Keratinocyte (primary cell): ENCODE results near the gene BBS7.

ENCODE experiments used
- EZH2 ChIP-seq: IDR thresholded peaks from one replicate; pipeline ENCODE4 v1.6.1; 2012; ENCODE audit warnings: inconsistent platforms, mild to moderate bottlenecking, low read length, moderate library complexity
- TF ChIP-seq, protein P1 (sequence below), 3 experiments: IDR thresholded peaks in 1 of 3; conservative IDR thresholded peaks in 1 of 3; optimal IDR thresholded peaks in 1 of 3; 2 replicates in 2 of 3; 3 replicates in 1 of 3; pipeline versions ENCODE3 to v1.5.1; 2011; ENCODE audit warnings: low read length in 3 of 3, mild to moderate bottlenecking in 3 of 3, moderate library complexity in 2 of 3, control low read depth in 1 of 3, inconsistent platforms in 1 of 3; ENCODE audit not compliant: insufficient read depth in 2 of 3; ENCODE audit errors: extremely low read depth in 1 of 3

DNA sequence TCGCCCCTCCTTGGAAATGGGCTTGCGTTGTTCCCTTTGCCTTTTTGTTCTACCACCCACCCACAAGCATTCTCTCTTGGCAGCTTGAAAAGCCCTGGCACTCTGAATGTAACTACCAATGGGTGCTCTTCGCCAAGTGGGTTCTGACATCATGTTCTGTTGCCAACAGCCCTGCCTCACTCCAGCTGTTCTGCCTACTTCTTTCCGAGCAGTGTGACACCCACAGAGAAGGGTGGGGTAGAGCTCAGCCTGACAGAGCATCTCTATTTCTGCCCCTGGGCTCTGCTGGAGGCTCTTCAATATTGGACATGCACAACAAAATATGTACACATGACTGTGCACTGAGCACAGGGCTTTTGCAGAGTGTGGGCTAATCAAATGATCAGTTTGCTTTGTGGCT, 84.8 kb downstream of the BBS7 start:
- TF ChIP-seq, protein P1, sequence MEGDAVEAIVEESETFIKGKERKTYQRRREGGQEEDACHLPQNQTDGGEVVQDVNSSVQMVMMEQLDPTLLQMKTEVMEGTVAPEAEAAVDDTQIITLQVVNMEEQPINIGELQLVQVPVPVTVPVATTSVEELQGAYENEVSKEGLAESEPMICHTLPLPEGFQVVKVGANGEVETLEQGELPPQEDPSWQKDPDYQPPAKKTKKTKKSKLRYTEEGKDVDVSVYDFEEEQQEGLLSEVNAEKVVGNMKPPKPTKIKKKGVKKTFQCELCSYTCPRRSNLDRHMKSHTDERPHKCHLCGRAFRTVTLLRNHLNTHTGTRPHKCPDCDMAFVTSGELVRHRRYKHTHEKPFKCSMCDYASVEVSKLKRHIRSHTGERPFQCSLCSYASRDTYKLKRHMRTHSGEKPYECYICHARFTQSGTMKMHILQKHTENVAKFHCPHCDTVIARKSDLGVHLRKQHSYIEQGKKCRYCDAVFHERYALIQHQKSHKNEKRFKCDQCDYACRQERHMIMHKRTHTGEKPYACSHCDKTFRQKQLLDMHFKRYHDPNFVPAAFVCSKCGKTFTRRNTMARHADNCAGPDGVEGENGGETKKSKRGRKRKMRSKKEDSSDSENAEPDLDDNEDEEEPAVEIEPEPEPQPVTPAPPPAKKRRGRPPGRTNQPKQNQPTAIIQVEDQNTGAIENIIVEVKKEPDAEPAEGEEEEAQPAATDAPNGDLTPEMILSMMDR (optimal IDR thresholded peaks at IDR 0.05 in 1 of 3, IDR thresholded peaks at IDR 0.05 in 1 of 3, conservative IDR thresholded peaks at IDR 0.05 in 1 of 3; ENCODE audit: extremely low read depth in 1 of 3, insufficient read depth in 2 of 3, low read length in 3 of 3): no peak
- no peak for TF ChIP-seq EZH2
